ENCODE data around the gene FARS2. TPM values are rescaled to one million over a fixed set of nuclear protein-coding genes. Genes with fewer than 3 reads are reported as not detected.

FARS2 gene
- total RNA-seq, 4 donors from 2014 or later: 10.6 to 24.9 (median 15.2) TPM

DNA sequence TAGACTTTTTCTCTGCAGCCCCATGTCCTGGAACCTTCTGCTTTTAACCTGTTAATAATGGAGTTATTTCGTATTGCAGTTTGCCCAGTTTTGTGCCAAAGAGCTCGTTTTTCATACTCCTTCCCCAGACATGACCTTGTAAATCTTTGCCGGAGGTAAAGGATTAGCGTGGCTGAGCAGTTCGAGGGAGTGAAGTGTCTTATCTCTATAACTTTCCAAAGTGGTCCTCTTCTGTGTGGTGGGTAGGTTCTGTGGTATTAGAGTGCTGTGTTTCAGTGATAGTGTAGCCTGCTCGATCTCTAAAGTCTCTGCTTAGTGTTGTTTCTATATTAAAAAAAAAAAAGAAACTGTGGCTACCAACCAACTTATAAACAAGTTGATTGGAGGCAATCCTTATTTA, 67.5 kb downstream of the FARS2 start:
- Histone ChIP-seq H3K27ac (replicated peaks in 1 of 4) (no peak overlapping the region), H3K27me3 (no peaks in the 10 kb centered on the region), H3K4me1 (peaks cover 0 to 5% (median 3%) of the 10 kb centered on the region in 4 donors), H3K9me3 (peaks cover 0 to 2% (median 0%) of the 10 kb centered on the region in 4 donors), H3K4me3 (no peak overlapping the region), H3K36me3 (peaks cover 0 to 7% (median 3%) of the 10 kb centered on the region in 4 donors)
- DNase-seq (ENCODE audit: extremely low spot score): no peak
- TF ChIP-seq POLR2A (IDR thresholded peaks at IDR 0.05; ENCODE audit: low read depth) (no peak), CTCF (IDR thresholded peaks at IDR 0.05) (no peak), POLR2AphosphoS5 (IDR thresholded peaks at IDR 0.05) (no peak), EP300 (IDR thresholded peaks at IDR 0.05) (no peak)
- intact Hi-C loops (cut with DNase I): no loop called here
- 88% methylated on average over 6 of the region's 6 CpGs for WGBS

DNA sequence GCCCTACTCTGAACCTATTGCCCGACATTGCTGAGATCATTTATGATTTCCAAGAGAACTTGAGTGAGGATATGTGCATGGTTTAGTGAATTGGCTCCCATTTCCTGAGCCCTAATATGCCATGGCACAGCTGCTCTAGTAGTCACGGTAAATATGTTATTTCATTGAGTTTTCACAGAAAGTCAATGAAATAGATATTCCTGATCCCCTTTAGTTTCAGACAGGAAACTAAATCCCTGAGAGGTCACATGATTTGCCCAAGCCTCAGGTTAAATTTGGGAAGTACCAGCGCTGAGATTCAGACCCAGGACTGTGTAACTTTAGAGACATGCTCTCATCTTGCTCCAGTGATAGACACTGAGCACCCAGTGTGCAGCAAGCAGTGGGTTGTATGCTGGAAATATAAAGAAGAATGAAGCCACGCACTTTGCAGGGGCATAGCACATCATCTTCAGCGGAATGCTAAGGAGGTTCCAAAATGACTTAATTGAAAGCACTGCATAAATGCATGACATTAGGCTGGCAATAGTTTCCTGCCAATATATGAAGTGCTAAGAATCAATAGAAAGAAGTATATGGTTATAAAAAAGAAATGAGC, 70.6 kb downstream of the FARS2 start:
- no peaks in the 10 kb centered on the region for H3K27me3 ChIP-seq
- H3K27ac ChIP-seq (replicated peaks in 1 of 4): no peak overlapping the region
- intact Hi-C loops (cut with DNase I): no loop called here
- no peak for TF ChIP-seq POLR2AphosphoS5 (IDR thresholded peaks at IDR 0.05)
- TF ChIP-seq CTCF (IDR thresholded peaks at IDR 0.05): no peak
- no peak for TF ChIP-seq POLR2A (IDR thresholded peaks at IDR 0.05; ENCODE audit: low read depth)
- TF ChIP-seq EP300 (IDR thresholded peaks at IDR 0.05): no peak
- no peaks in the 10 kb centered on the region for H3K9me3 ChIP-seq
- no peak for DNase-seq (ENCODE audit: extremely low spot score)
- no peaks in the 10 kb centered on the region for H3K36me3 ChIP-seq
- peaks cover 0 to 14% (median 6%) of the 10 kb centered on the region in 4 donors for H3K4me1 ChIP-seq
- H3K4me3 ChIP-seq: no peak overlapping the region
- WGBS: 89% methylated on average over 5 of the region's 5 CpGs

DNA sequence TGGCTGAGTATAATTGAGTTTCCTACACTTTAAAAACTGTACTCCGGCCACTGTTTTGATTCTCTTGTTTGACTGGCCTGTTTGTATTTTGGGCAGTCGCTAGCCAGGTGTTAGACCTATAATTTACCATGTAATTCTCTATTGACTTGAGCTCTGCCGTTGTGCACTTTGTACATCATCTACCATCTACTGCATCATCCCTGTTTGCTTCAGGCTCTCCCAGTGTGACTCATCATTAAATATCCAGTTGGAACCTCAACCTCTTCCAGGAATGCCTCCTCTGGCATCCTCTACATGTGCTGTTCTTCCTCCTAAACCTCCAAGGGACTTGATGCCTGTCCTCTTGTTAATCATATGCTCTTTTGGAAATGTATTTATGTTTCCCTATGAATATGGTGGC, 72.3 kb downstream of the FARS2 start:
- peaks cover 0 to 16% (median 6%) of the 10 kb centered on the region in 4 donors for H3K4me1 ChIP-seq
- H3K36me3 ChIP-seq: no peaks in the 10 kb centered on the region
- H3K9me3 ChIP-seq: no peaks in the 10 kb centered on the region
- no peak overlapping the region for H3K27ac ChIP-seq (replicated peaks in 1 of 4)
- no peak for DNase-seq (ENCODE audit: extremely low spot score)
- TF ChIP-seq POLR2A (IDR thresholded peaks at IDR 0.05; ENCODE audit: low read depth) (no peak), EP300 (IDR thresholded peaks at IDR 0.05) (no peak), CTCF (IDR thresholded peaks at IDR 0.05) (no peak), POLR2AphosphoS5 (IDR thresholded peaks at IDR 0.05) (no peak)
- no peaks in the 10 kb centered on the region for H3K27me3 ChIP-seq
- intact Hi-C loops (cut with DNase I): no loop called here
- no peak overlapping the region for H3K4me3 ChIP-seq
- 94% methylated on average over 3 of the region's 3 CpGs for WGBS

DNA sequence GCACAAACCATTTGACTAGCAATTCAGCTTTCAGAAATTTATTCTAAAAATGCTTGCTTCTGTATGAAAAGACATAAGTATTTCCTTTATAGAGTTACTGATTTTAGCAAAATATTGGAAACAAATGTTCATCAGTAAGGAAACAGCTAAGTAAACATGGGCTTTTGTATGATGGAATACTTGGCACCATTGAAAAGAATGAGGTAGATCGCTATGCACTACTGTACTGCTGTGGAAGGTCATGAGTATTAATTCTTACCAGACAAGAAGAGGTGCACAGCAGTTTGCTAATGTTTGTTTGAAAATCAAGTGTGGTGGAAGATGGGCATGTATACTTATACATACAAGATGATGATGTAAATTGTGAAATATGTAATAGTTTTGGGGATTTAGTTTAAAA, 73.0 kb downstream of the FARS2 start:
- peaks cover 0 to 18% (median 6%) of the 10 kb centered on the region in 4 donors for H3K4me1 ChIP-seq

More for the DNA sequence above, 73.0 kb downstream of the FARS2 start:
- Histone ChIP-seq H3K4me3 (no peak overlapping the region), H3K36me3 (no peaks in the 10 kb centered on the region), H3K27ac (replicated peaks in 1 of 4) (no peak overlapping the region), H3K27me3 (no peaks in the 10 kb centered on the region), H3K9me3 (no peaks in the 10 kb centered on the region)
- no peak for DNase-seq (ENCODE audit: extremely low spot score)
- WGBS: 78% methylated on average over 1 of the region's 1 CpG
- TF ChIP-seq POLR2AphosphoS5 (IDR thresholded peaks at IDR 0.05): no peak
- TF ChIP-seq POLR2A (IDR thresholded peaks at IDR 0.05; ENCODE audit: low read depth): no peak
- TF ChIP-seq CTCF (IDR thresholded peaks at IDR 0.05): no peak
- no peak for TF ChIP-seq EP300 (IDR thresholded peaks at IDR 0.05)
- intact Hi-C loops (cut with DNase I): no loop called here
